ENCODE measurements around the gene RASSF4. TPM values are rescaled to one million over a fixed set of nuclear protein-coding genes. Genes with fewer than 3 reads are reported as not detected.

The RASSF4 gene
- polyA plus RNA-seq, 3 donors = 20.7 to 34.6 (median 24.1) TPM

- no peak for DNase-seq (ENCODE audit: low read depth in 3 of 3, low spot score in 2 of 3)
Observed at GRCh38 chr10:44961931-44962750, 2.5 kb downstream of the RASSF4 start.

- no peak for DNase-seq (ENCODE audit: low read depth in 3 of 3, low spot score in 2 of 3)
Observed at GRCh38 chr10:44962870-44963738, 3.5 kb downstream of the RASSF4 start.

- no peak for DNase-seq (ENCODE audit: low read depth in 3 of 3, low spot score in 2 of 3)
Observed at GRCh38 chr10:44963772-44964633, 4.4 kb downstream of the RASSF4 start.

- no peak for DNase-seq (ENCODE audit: low read depth in 3 of 3, low spot score in 2 of 3)
Observed at GRCh38 chr10:44965104-44965503, 5.5 kb downstream of the RASSF4 start.

GRCh38 chr10:44965651-44966097, 6.1 kb downstream of the RASSF4 start:
- DNase-seq (ENCODE audit: low read depth in 3 of 3, low spot score in 2 of 3) = no peak

GRCh38 chr10:44966129-44966815, 6.7 kb downstream of the RASSF4 start:
- DNase-seq (ENCODE audit: low read depth in 3 of 3, low spot score in 2 of 3) = no peak

GRCh38 chr10:44966816-44967509, 7.4 kb downstream of the RASSF4 start:
- DNase-seq (ENCODE audit: low read depth in 3 of 3, low spot score in 2 of 3) = no peak

- DNase-seq (ENCODE audit: low read depth in 3 of 3, low spot score in 2 of 3) = no peak
Observed at GRCh38 chr10:44967616-44968015, 8.0 kb downstream of the RASSF4 start.

GRCh38 chr10:44968091-44968490, 8.5 kb downstream of the RASSF4 start:
- DNase-seq (ENCODE audit: low read depth in 3 of 3, low spot score in 2 of 3) = no peak

GRCh38 chr10:44968500-44969400, 9.1 kb downstream of the RASSF4 start:
- no peak for DNase-seq (ENCODE audit: low read depth in 3 of 3, low spot score in 2 of 3)

GRCh38 chr10:44969854-44970253, 10.3 kb downstream of the RASSF4 start:
- no peak for DNase-seq (ENCODE audit: low read depth in 3 of 3, low spot score in 2 of 3)

- DNase-seq (ENCODE audit: low read depth in 3 of 3, low spot score in 2 of 3) = no peak
Observed at GRCh38 chr10:44970812-44971395, 11.3 kb downstream of the RASSF4 start.

- no peak for DNase-seq (ENCODE audit: low read depth in 3 of 3, low spot score in 2 of 3)
Observed at GRCh38 chr10:44971434-44971833, 11.8 kb downstream of the RASSF4 start.

GRCh38 chr10:44971935-44972757, 12.5 kb downstream of the RASSF4 start:
- no peak for DNase-seq (ENCODE audit: low read depth in 3 of 3, low spot score in 2 of 3)

GRCh38 chr10:44972874-44973306, 13.3 kb downstream of the RASSF4 start:
- DNase-seq (ENCODE audit: low read depth in 3 of 3, low spot score in 2 of 3) = no peak

GRCh38 chr10:44973323-44974081, 13.9 kb downstream of the RASSF4 start:
- DNase-seq (ENCODE audit: low read depth in 3 of 3, low spot score in 2 of 3) = no peak
